Heart left ventricle (tissue), 16 donors: ENCODE measurements around the gene GGA2. TPM values are rescaled to one million over a fixed set of nuclear protein-coding genes. Genes with fewer than 3 reads are reported as not detected.

Source experiments
- ATAC-seq, 4 donors: fragments of 200-7000 bp; cut with Tn5 transposase; one replicate each; pipeline ENCODE4 v1.9.1; 2020 to 2022; ENCODE audit warnings: moderate library complexity in 4 of 4, mild to moderate bottlenecking in 3 of 4, moderate number of reproducible peaks in 1 of 4
- DNase-seq, 5 donors: peaks; one replicate each; pipeline ENCODE4 v3.0.0-alpha.2; 2020
- H3K27ac ChIP-seq, 12 donors: fragments of 200-600 bp; sonication (generic) in 4 of 12; one replicate each; pipeline versions ENCODE4 v1.5.0 to v1.8.0; 2016 to 2022; ENCODE audit warnings: mild to moderate bottlenecking in 2 of 12
- H3K27me3 ChIP-seq, 9 donors: fragments of 200-600 bp; sonication (generic) in 2 of 9; one replicate each; pipeline versions ENCODE4 v1.5.1 to v1.8.0; 2016 to 2022; ENCODE audit warnings: mild to moderate bottlenecking in 3 of 9
- H3K36me3 ChIP-seq, 9 donors: fragments of 200-600 bp; sonication (generic) in 2 of 9; one replicate each; pipeline versions ENCODE4 v1.5.0 to v1.8.0; 2018 to 2022; ENCODE audit warnings: mild to moderate bottlenecking in 2 of 9
- H3K4me1 ChIP-seq, 12 donors: fragments of 200-600 bp; sonication (generic) in 4 of 12; one replicate each; pipeline versions ENCODE4 v1.5.0 to v1.8.0; 2016 to 2022; ENCODE audit warnings: mild to moderate bottlenecking in 3 of 12
- H3K4me3 ChIP-seq, 12 donors: fragments of 200-600 bp; sonication (generic) in 4 of 12; one replicate each; pipeline versions ENCODE4 v1.5.0 to v1.8.0; 2017 to 2022; ENCODE audit warnings: mild to moderate bottlenecking in 9 of 12, moderate library complexity in 4 of 12
- H3K9me3 ChIP-seq, 12 donors: fragments of 200-600 bp; sonication (generic) in 4 of 12; one replicate each; pipeline versions ENCODE4 v1.5.0 to v1.8.0; 2016 to 2022; ENCODE audit warnings: mild to moderate bottlenecking in 1 of 12
- CTCF ChIP-seq, 12 donors: fragments of 200-600 bp; sonication (generic) in 4 of 12; IDR thresholded peaks; one replicate each; pipeline versions ENCODE4 v1.5.0 to v1.8.0; 2018 to 2022; ENCODE audit warnings: antibody characterized with exemption in 12 of 12, mild to moderate bottlenecking in 5 of 12
- POLR2A ChIP-seq, 2 donors: fragments of 450-650 bp; IDR thresholded peaks; one replicate each; pipeline ENCODE4 v1.6.1; 2017; ENCODE audit warnings: antibody characterized with exemption in 2 of 2, mild to moderate bottlenecking in 2 of 2, moderate library complexity in 2 of 2
- WGBS, 4 donors: extraction: QIAGEN DNeasy Blood & Tissue Kit in 2 of 4; methylation state at CpG; one replicate each; pipeline versions ENCODE4 v1.1.5 to v1.1.7; 2013 to 2018; 5-methylcytosine and 5-hydroxymethylcytosine counted together
- intact Hi-C, 10 donors: fragments of 100-400 bp; cut with DNase I; formaldehyde crosslinking; loops; one replicate each; pipeline versions ENCODE4 v1.11.1 to v1.14.2; 2022
- polyA plus RNA-seq, 2 donors: library from polyadenylated mRNA; stranded (reverse); fragments of 200-250 nt; gene quantifications; one replicate each; pipeline ENCODE4 v1.2.3, GENCODE V29; 2013
- total RNA-seq, 9 donors: library from RNA; depleted of rRNA in 2 of 9; stranded (reverse); fragments of >200 nt in 2 of 9; fragmentation: NEBNext Ultra II Directional in 3 of 9; extraction: Animal tissue kit (Norgen Biotek cat#: 25700) in 3 of 9; gene quantifications; one replicate each; pipeline versions ENCODE4 v1.1.0 to v1.2.4, GENCODE V29; 2016 to 2023
- donor health status: ischemic (EF 13 %, LVEDD 7.1; RV severe dilation, severe dysfunction).
- donor health status: healthy with polysubstance abuse.
- donor health status: DM: no; HTN: yes; CAD: no.
- donor health status: DM: no; HTN: no; CAD: no.
- donor health status: ischemic (EF 25% LVEDD 6.9; RV normal size, moderate dysfunction).
- donor health status: ischemic (EF 25% LVEDD 5.7; RV mildly dilated, moderate dysfunction).
- donor health status: healthy.
- donor health status: DM: yes; HTN: yes; CAD: no.
- donor health status: ischemic (EF 35%, LVEDD 5.7; RV mildly dilated, moderate dysfunction).
- donor health status: nonischemic (EF 11% LVEDD 7.7; RV severe dilation, severe dysfunction).
- donor health status: DM: yes; HTN: yes; CAD: no.
- donor health status: PGD.
- donor health status: ischemic (EF 29% LVEDD 5.4; RV normal size, mild dysfunction).
- donor health status: nonischemic (EF 23%, LVEDD 6.1; RV moderate dilation, normal function).

The GGA2 gene
- total and polyA plus RNA-seq, 11 donors, result 17.9 to 73.8 (median 46.6) TPM

GRCh38 chr16:23416816-23417215 is 93.5 kb downstream of the GGA2 start:
- TF ChIP-seq CTCF (IDR thresholded peaks at IDR 0.05) (no peak), POLR2A (IDR thresholded peaks at IDR 0.05) (no peak)
- no peaks in the 10 kb centered on the region for H3K4me1 ChIP-seq
- ATAC-seq (no peak), DNase-seq (no peak)
- WGBS, 4 donors, result 62 to 76% (median 71%) methylated on average over 7 of the region's 7 CpGs
- intact Hi-C loops, result no loop called here
- H3K36me3 ChIP-seq, result peaks cover 0 to 86% (median 72%) of the 10 kb centered on the region in 9 donors
- no peaks in the 10 kb centered on the region for H3K27me3 ChIP-seq
- no peaks in the 10 kb centered on the region for H3K9me3 ChIP-seq
- H3K4me3 ChIP-seq, result no peak overlapping the region
- no peak overlapping the region for H3K27ac ChIP-seq

- H3K27ac ChIP-seq, result no peak overlapping the region
- ATAC-seq (no peak), DNase-seq (no peak)
- no peak overlapping the region for H3K4me3 ChIP-seq
- 85 to 89% (median 86%) methylated on average over 6 of the region's 6 CpGs for WGBS, 4 donors
- peaks cover 0 to 95% (median 92%) of the 10 kb centered on the region in 9 donors for H3K36me3 ChIP-seq
- no peaks in the 10 kb centered on the region for H3K27me3 ChIP-seq
- intact Hi-C loops, result no loop called here
- H3K9me3 ChIP-seq, result no peaks in the 10 kb centered on the region
- no peak for TF ChIP-seq POLR2A (IDR thresholded peaks at IDR 0.05)
- no peak for TF ChIP-seq CTCF (IDR thresholded peaks at IDR 0.05)
- no peaks in the 10 kb centered on the region for H3K4me1 ChIP-seq
Observed at GRCh38 chr16:23414731-23415130, 95.6 kb downstream of the GGA2 start.

Other genes with a start within 250 kb of the GGA2 start
- gene SCNN1B, start 208.2 kb downstream of the GGA2 start, total RNA-seq, result 1 to 10 TPM in 1 of 9 donors, under 1 TPM in 2, not detected in 6; 0.27 to 1.1 (median 0.71) TPM
- gene SCNN1B, start 208.2 kb downstream of the GGA2 start, polyA plus RNA-seq, result under 1 TPM; 0.15 to 0.34 TPM
- 10 to 100 TPM in 7 of 9 donors, 1 to 10 TPM in 2; 7.8 to 16.8 (median 12.2) TPM for gene COG7, start 57.3 kb downstream of the GGA2 start, total RNA-seq
- gene COG7, start 57.3 kb downstream of the GGA2 start, polyA plus RNA-seq, result 10 to 100 TPM; 11.1 to 12.4 TPM
- gene EARS2, start 46.9 kb upstream of the GGA2 start, total RNA-seq, result 10 to 100 TPM; 12.2 to 37.0 (median 21.5) TPM
- gene EARS2, start 46.9 kb upstream of the GGA2 start, polyA plus RNA-seq, result 10 to 100 TPM; 16.7 to 22.8 TPM
- 100 to 1,000 TPM in 2 of 9 donors, 10 to 100 TPM in 7; 42.0 to 116 (median 57.7) TPM for gene UBFD1, start 47.2 kb upstream of the GGA2 start, total RNA-seq
- 10 to 100 TPM; 17.9 to 40.2 TPM for gene UBFD1, start 47.2 kb upstream of the GGA2 start, polyA plus RNA-seq
- 100 to 1,000 TPM; 298 to 896 (median 409) TPM for gene NDUFAB1, start 85.8 kb upstream of the GGA2 start, total RNA-seq
- gene NDUFAB1, start 85.8 kb upstream of the GGA2 start, polyA plus RNA-seq, result 100 to 1,000 TPM; 582 to 605 TPM
- 1 to 10 TPM; 3.8 to 7.4 (median 4.5) TPM for gene PALB2, start 130.8 kb upstream of the GGA2 start, total RNA-seq
- gene PALB2, start 130.8 kb upstream of the GGA2 start, polyA plus RNA-seq, result 1 to 10 TPM; 3.4 to 5.7 TPM
- 10 to 100 TPM; 26.8 to 56.0 (median 40.5) TPM for gene DCTN5, start 131.0 kb upstream of the GGA2 start, total RNA-seq
- gene DCTN5, start 131.0 kb upstream of the GGA2 start, polyA plus RNA-seq, result 10 to 100 TPM in 1 of 2 donors, 1 to 10 TPM in 1; 7.4 to 36.9 TPM
- 1 to 10 TPM in 6 of 9 donors, under 1 TPM in 3; 0.19 to 9.2 (median 1.1) TPM for gene PLK1, start 168.4 kb upstream of the GGA2 start, total RNA-seq
- under 1 TPM; 0.69 to 0.72 TPM for gene PLK1, start 168.4 kb upstream of the GGA2 start, polyA plus RNA-seq
- not detected for gene ERN2, start 202.7 kb upstream of the GGA2 start, total RNA-seq
- under 1 TPM in 1 of 2 donors, not detected in 1; 0.07 TPM for gene ERN2, start 202.7 kb upstream of the GGA2 start, polyA plus RNA-seq
- not detected for gene CHP2, start 244.5 kb upstream of the GGA2 start, total RNA-seq
- gene CHP2, start 244.5 kb upstream of the GGA2 start, polyA plus RNA-seq, result under 1 TPM in 1 of 2 donors, not detected in 1; 0.08 TPM